ENCODE data around the gene PPP6R3.

The PPP6R3 gene

GRCh38 chr11:68498321-68498720 is 37.8 kb downstream of the PPP6R3 start:
- no peak for DNase-seq

- DNase-seq, result no peak
Measured at GRCh38 chr11:68498903-68499883, 38.6 kb downstream of the PPP6R3 start.

- no peak for DNase-seq
Measured at GRCh38 chr11:68500206-68500605, 39.7 kb downstream of the PPP6R3 start.

GRCh38 chr11:68501813-68502212 is 41.3 kb downstream of the PPP6R3 start:
- no peak for DNase-seq

GRCh38 chr11:68503251-68503687 is 42.7 kb downstream of the PPP6R3 start:
- no peak for DNase-seq

GRCh38 chr11:68503792-68504191 is 43.2 kb downstream of the PPP6R3 start:
- no peak for DNase-seq

GRCh38 chr11:68504432-68505066 is 44.0 kb downstream of the PPP6R3 start:
- no peak for DNase-seq

- DNase-seq, result peak; percentile 4
Measured at GRCh38 chr11:68505596-68505995, 45.0 kb downstream of the PPP6R3 start.

- no peak for DNase-seq
Measured at GRCh38 chr11:68506908-68507307, 46.4 kb downstream of the PPP6R3 start.

- DNase-seq, result no peak
Measured at GRCh38 chr11:68508425-68508824, 47.9 kb downstream of the PPP6R3 start.

- no peak for DNase-seq
Measured at GRCh38 chr11:68509066-68509465, 48.5 kb downstream of the PPP6R3 start.

GRCh38 chr11:68513930-68514487 is 53.5 kb downstream of the PPP6R3 start:
- DNase-seq, result no peak

- DNase-seq, result no peak
Measured at GRCh38 chr11:68517121-68517741, 56.7 kb downstream of the PPP6R3 start.

- DNase-seq, result no peak
Measured at GRCh38 chr11:68518191-68518590, 57.6 kb downstream of the PPP6R3 start.

GRCh38 chr11:68521969-68522652 is 61.6 kb downstream of the PPP6R3 start:
- no peak for DNase-seq

GRCh38 chr11:68523033-68523432 is 62.5 kb downstream of the PPP6R3 start:
- no peak for DNase-seq

GRCh38 chr11:68523743-68524142 is 63.2 kb downstream of the PPP6R3 start:
- no peak for DNase-seq

GRCh38 chr11:68524213-68524612 is 63.7 kb downstream of the PPP6R3 start:
- DNase-seq, result no peak

- no peak for DNase-seq
Measured at GRCh38 chr11:68524681-68525080, 64.1 kb downstream of the PPP6R3 start.

- no peak for DNase-seq
Measured at GRCh38 chr11:68525336-68525735, 64.8 kb downstream of the PPP6R3 start.

GRCh38 chr11:68525930-68526329 is 65.4 kb downstream of the PPP6R3 start:
- peak; percentile 8 for DNase-seq

GRCh38 chr11:68527585-68527984 is 67.0 kb downstream of the PPP6R3 start:
- DNase-seq, result no peak

- no peak for DNase-seq
Measured at GRCh38 chr11:68528630-68529029, 68.1 kb downstream of the PPP6R3 start.
